Measurements from ENCODE around the gene KBTBD7.

The KBTBD7 gene

DNA sequence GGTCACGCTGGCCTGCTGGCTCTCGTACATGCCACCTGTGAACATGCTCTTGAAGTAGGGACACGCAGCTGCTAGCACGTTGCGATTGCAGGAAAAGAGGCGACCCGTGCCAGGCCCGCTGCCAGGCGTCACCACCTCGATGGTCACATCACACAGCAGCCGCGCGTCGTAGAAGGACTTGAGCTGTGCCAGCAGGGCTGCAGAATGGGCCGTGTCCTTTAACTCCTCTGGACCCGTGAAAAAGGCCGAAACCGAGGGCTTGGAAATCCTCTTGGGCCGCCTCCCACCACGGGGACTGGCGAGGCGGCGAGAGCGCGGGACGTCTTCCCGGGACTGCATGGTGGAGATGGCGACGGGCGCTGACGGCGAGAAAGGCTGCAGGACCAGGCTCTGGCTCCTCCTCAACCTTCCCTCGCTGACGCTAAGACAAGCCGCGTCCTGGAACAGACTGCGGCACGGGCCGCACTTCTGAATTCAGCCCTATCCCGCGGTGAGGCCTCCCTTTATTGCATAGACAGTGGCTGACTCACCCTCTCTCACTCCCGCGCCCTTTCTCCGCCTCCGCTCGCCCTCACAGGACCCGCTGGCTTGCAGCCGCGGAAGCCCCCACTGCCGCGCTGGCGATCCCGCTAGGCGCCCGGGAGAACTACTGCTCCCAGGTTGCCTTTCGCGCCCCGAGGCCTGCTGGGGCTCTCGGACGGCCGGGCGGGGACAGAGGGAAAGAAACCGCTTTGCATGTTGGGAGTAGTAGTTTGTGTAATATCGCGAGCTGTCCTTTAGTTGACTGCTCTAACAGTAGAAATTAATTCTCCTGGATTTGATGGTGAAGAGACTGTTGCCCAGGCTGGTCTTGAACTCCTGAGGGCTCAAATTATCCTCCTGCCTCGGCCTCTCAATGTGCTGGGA lies at the start of gene KBTBD7:
Gene KBTBD7, minus strand, starts transcription at position 651 of the 906 bp plus-strand sequence. Its CDS starts 312 bp downstream, at position 339.
- Histone ChIP-seq H3K9me3 (ENCODE audit: control insufficient read depth in 2 of 2, low read length in 2 of 2) (no peaks in the 10 kb centered on the region), H3K4me3 (ENCODE audit: low read length in 2 of 2) (peak within 1 kb of the TSS; percentile 89 to 92), H3K4me1 (ENCODE audit: control insufficient read depth in 2 of 2, insufficient read depth in 2 of 2, low read length in 2 of 2) (peaks cover 0 to 5% of the 10 kb centered on the region in 2 donors), H3K36me3 (ENCODE audit: control insufficient read depth in 2 of 2, insufficient read depth in 2 of 2, low read length in 2 of 2) (peaks cover 0 to 2% of the 10 kb centered on the region in 2 donors), H3K9ac (ENCODE audit: low read depth in 1 of 2, low read length in 2 of 2) (peak within 1 kb of the TSS; percentile 74 to 80), H3K27me3 (ENCODE audit: control insufficient read depth in 2 of 2, insufficient read depth in 2 of 2, low read length in 2 of 2) (no peaks in the 10 kb centered on the region), H3K27ac (ENCODE audit: low read depth in 2 of 2, low read length in 2 of 2) (peak within 1 kb of the TSS; percentile 75 to 84)

DNA sequence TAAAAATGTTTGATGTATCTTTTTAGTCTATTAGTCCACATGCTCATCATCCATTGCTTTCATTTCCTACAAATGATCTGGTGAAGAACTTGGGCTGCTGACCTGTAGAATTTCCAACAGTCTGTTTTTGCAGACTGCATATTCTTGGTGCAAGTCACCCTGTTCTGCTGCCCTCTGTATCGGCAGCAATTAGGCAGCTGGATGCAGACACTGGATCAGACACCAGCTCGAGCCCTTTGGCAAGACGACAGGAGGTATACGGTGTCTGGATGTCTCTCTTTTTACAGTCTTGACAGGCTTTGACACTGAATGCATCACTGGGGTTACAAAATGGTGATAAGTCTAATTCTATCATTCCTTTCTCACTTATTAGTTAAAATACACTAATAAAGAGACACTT lies 47.3 kb upstream of the KBTBD7 start:
- H3K27ac ChIP-seq (ENCODE audit: low read depth in 2 of 2, low read length in 2 of 2): no peak overlapping the region
- no peaks in the 10 kb centered on the region for H3K4me1 ChIP-seq (ENCODE audit: control insufficient read depth in 2 of 2, insufficient read depth in 2 of 2, low read length in 2 of 2)
- no peaks in the 10 kb centered on the region for H3K27me3 ChIP-seq (ENCODE audit: control insufficient read depth in 2 of 2, insufficient read depth in 2 of 2, low read length in 2 of 2)
- H3K36me3 ChIP-seq (ENCODE audit: control insufficient read depth in 2 of 2, insufficient read depth in 2 of 2, low read length in 2 of 2): peaks cover 5 to 11% of the 10 kb centered on the region in 2 donors
- H3K9me3 ChIP-seq (ENCODE audit: control insufficient read depth in 2 of 2, low read length in 2 of 2): no peaks in the 10 kb centered on the region
- H3K9ac ChIP-seq (ENCODE audit: low read depth in 1 of 2, low read length in 2 of 2): no peak overlapping the region
- no peak overlapping the region for H3K4me3 ChIP-seq (ENCODE audit: low read length in 2 of 2)

GRCh38 chr13:41236369-41236768 lies 42.0 kb upstream of the KBTBD7 start:
- Histone ChIP-seq H3K36me3 (ENCODE audit: control insufficient read depth in 2 of 2, insufficient read depth in 2 of 2, low read length in 2 of 2) (peaks cover 10 to 11% of the 10 kb centered on the region in 2 donors), H3K4me1 (ENCODE audit: control insufficient read depth in 2 of 2, insufficient read depth in 2 of 2, low read length in 2 of 2) (peaks cover 0 to 5% of the 10 kb centered on the region in 2 donors), H3K27ac (ENCODE audit: low read depth in 2 of 2, low read length in 2 of 2) (no peak overlapping the region), H3K4me3 (ENCODE audit: low read length in 2 of 2) (no peak overlapping the region), H3K27me3 (ENCODE audit: control insufficient read depth in 2 of 2, insufficient read depth in 2 of 2, low read length in 2 of 2) (no peaks in the 10 kb centered on the region), H3K9ac (ENCODE audit: low read depth in 1 of 2, low read length in 2 of 2) (no peak overlapping the region), H3K9me3 (ENCODE audit: control insufficient read depth in 2 of 2, low read length in 2 of 2) (no peaks in the 10 kb centered on the region)

DNA sequence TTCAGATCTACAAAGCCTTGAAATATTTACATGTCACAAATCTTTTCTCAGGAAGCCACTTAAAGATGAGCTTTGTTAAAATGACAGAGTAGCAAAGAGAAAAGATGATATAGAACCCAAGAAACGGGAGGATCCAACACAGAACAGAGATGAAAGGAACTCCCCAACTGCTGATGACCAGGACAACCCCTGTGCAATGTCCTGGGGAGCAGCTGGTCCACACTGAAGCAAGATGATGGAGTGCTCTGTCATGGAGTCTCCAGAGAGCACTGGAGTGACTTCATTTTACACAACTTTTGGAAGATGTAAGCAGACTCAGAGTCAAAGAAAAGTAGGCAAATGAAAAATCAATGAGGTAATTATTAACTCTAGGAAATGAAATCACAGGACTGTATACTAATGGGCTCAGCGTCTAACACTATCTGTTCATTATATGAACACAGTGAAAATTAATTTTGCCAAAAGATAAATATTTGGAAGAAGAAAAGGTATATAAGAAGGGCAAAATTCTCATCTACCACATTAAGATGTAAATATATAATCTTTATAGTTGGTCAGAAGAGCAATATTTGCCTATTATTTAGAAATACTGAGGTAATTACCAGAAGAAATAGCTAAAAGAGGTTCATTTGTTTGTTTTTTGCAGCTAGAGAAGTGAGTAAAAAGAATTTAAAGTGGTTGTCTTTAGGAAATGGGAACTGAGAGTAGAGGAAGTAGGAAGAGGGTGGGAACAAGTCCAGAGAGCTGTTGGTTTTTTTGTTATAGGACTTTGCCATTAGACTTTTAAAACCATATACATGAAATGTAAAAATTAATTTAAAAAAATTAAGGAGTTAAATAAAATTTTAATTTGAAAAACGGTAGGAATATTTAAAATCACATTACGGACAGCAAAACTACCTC lies 38.5 kb upstream of the KBTBD7 start:
- H3K9ac ChIP-seq (ENCODE audit: low read depth in 1 of 2, low read length in 2 of 2): no peak overlapping the region
- H3K27ac ChIP-seq (ENCODE audit: low read depth in 2 of 2, low read length in 2 of 2): no peak overlapping the region
- peaks cover 2 to 11% of the 10 kb centered on the region in 2 donors for H3K36me3 ChIP-seq (ENCODE audit: control insufficient read depth in 2 of 2, insufficient read depth in 2 of 2, low read length in 2 of 2)
- no peaks in the 10 kb centered on the region for H3K9me3 ChIP-seq (ENCODE audit: control insufficient read depth in 2 of 2, low read length in 2 of 2)
- H3K4me1 ChIP-seq (ENCODE audit: control insufficient read depth in 2 of 2, insufficient read depth in 2 of 2, low read length in 2 of 2): peaks cover 0 to 5% of the 10 kb centered on the region in 2 donors
- no peaks in the 10 kb centered on the region for H3K27me3 ChIP-seq (ENCODE audit: control insufficient read depth in 2 of 2, insufficient read depth in 2 of 2, low read length in 2 of 2)
- H3K4me3 ChIP-seq (ENCODE audit: low read length in 2 of 2): no peak overlapping the region

GRCh38 chr13:41231786-41232185 lies 37.4 kb upstream of the KBTBD7 start:
- no peaks in the 10 kb centered on the region for H3K27me3 ChIP-seq (ENCODE audit: control insufficient read depth in 2 of 2, insufficient read depth in 2 of 2, low read length in 2 of 2)
- no peaks in the 10 kb centered on the region for H3K9me3 ChIP-seq (ENCODE audit: control insufficient read depth in 2 of 2, low read length in 2 of 2)
- peaks cover 2 to 10% of the 10 kb centered on the region in 2 donors for H3K36me3 ChIP-seq (ENCODE audit: control insufficient read depth in 2 of 2, insufficient read depth in 2 of 2, low read length in 2 of 2)
- no peak overlapping the region for H3K9ac ChIP-seq (ENCODE audit: low read depth in 1 of 2, low read length in 2 of 2)
- H3K27ac ChIP-seq (ENCODE audit: low read depth in 2 of 2, low read length in 2 of 2): peak overlapping the region; percentile 10 to 47
- no peak overlapping the region for H3K4me3 ChIP-seq (ENCODE audit: low read length in 2 of 2)
- H3K4me1 ChIP-seq (ENCODE audit: control insufficient read depth in 2 of 2, insufficient read depth in 2 of 2, low read length in 2 of 2): peaks cover 0 to 5% of the 10 kb centered on the region in 2 donors

GRCh38 chr13:41231025-41231677 lies 36.8 kb upstream of the KBTBD7 start:
- no peak overlapping the region for H3K4me3 ChIP-seq (ENCODE audit: low read length in 2 of 2)
- H3K36me3 ChIP-seq (ENCODE audit: control insufficient read depth in 2 of 2, insufficient read depth in 2 of 2, low read length in 2 of 2): peaks cover 2 to 6% of the 10 kb centered on the region in 2 donors
- no peaks in the 10 kb centered on the region for H3K9me3 ChIP-seq (ENCODE audit: control insufficient read depth in 2 of 2, low read length in 2 of 2)
- no peak overlapping the region for H3K9ac ChIP-seq (ENCODE audit: low read depth in 1 of 2, low read length in 2 of 2)
- H3K27me3 ChIP-seq (ENCODE audit: control insufficient read depth in 2 of 2, insufficient read depth in 2 of 2, low read length in 2 of 2): no peaks in the 10 kb centered on the region
- peak overlapping the region; percentile 10 to 47 for H3K27ac ChIP-seq (ENCODE audit: low read depth in 2 of 2, low read length in 2 of 2)
- peaks cover 0 to 5% of the 10 kb centered on the region in 2 donors for H3K4me1 ChIP-seq (ENCODE audit: control insufficient read depth in 2 of 2, insufficient read depth in 2 of 2, low read length in 2 of 2)

DNA sequence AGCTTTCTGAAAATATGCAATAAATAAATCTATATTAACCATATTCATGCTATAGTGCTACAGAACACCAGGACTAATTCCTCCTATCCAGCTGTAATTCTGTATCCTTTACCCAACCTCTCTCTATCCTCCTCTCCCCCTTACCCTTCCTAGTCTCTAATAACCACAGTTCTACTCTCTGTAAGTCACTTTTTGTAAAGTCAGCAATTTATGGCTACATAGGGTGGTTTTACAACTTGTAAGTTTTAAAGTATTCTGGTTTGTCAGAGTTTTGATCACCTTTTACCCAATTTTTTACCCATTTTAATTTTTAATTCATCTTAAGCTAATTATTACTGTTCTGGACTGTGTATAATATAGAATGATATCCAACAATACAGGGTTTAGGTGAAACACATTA lies 35.0 kb upstream of the KBTBD7 start:
- Histone ChIP-seq H3K9me3 (ENCODE audit: control insufficient read depth in 2 of 2, low read length in 2 of 2) (no peaks in the 10 kb centered on the region), H3K4me1 (ENCODE audit: control insufficient read depth in 2 of 2, insufficient read depth in 2 of 2, low read length in 2 of 2) (peaks cover 0 to 5% of the 10 kb centered on the region in 2 donors), H3K27me3 (ENCODE audit: control insufficient read depth in 2 of 2, insufficient read depth in 2 of 2, low read length in 2 of 2) (no peaks in the 10 kb centered on the region), H3K36me3 (ENCODE audit: control insufficient read depth in 2 of 2, insufficient read depth in 2 of 2, low read length in 2 of 2) (peaks cover 2 to 10% of the 10 kb centered on the region in 2 donors), H3K27ac (ENCODE audit: low read depth in 2 of 2, low read length in 2 of 2) (no peak overlapping the region), H3K9ac (ENCODE audit: low read depth in 1 of 2, low read length in 2 of 2) (no peak overlapping the region), H3K4me3 (ENCODE audit: low read length in 2 of 2) (no peak overlapping the region)

DNA sequence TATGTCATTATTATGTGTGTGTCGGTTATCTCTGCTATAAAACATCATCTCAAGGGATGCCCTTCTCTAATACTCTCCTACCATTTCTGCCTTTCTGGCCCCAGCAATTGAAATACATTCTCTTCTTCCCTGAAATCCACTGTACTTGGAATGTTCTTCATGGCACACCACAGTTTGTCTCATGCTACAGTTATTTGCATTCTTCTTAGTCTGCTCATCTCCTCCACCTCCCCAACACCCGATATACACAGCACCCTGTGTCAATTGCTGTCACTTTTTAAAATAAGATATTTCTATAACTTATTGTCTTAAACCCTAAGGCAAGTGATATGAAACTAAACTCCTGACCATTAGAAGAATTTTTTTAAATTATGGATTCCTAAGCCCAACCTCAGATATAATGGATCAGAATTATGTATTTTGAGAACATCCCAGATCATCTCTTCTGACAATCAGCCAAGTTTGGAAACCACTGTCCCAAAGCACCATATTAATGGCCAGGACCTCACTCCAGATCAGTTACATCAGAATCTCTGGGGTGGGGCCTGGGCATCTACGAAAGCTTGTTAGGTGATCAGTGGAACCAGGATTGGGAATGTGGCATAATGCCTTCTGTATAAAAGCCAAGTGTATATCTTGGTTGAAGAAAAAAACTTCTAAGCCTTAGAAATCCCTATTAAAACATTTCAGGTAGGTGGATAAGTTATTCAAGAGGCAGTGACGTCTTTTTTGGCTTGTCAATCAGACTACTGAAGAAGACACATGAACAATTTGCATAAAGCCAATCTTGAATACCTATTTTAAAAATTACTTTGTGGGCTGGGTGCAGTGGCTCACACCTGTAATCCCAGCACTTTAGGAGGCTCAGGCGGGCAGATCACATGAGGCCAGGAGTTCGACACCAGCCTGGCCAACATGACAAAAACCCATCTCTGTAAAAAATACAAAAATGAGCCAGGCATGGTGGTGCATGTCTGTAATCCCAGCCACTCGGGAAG lies 30.0 kb upstream of the KBTBD7 start:
- no peaks in the 10 kb centered on the region for H3K4me1 ChIP-seq (ENCODE audit: control insufficient read depth in 2 of 2, insufficient read depth in 2 of 2, low read length in 2 of 2)
- no peak overlapping the region for H3K4me3 ChIP-seq (ENCODE audit: low read length in 2 of 2)
- H3K9me3 ChIP-seq (ENCODE audit: control insufficient read depth in 2 of 2, low read length in 2 of 2): no peaks in the 10 kb centered on the region
- H3K27ac ChIP-seq (ENCODE audit: low read depth in 2 of 2, low read length in 2 of 2): no peak overlapping the region
- no peak overlapping the region for H3K9ac ChIP-seq (ENCODE audit: low read depth in 1 of 2, low read length in 2 of 2)
- H3K36me3 ChIP-seq (ENCODE audit: control insufficient read depth in 2 of 2, insufficient read depth in 2 of 2, low read length in 2 of 2): peaks cover 0 to 7% of the 10 kb centered on the region in 2 donors
- no peaks in the 10 kb centered on the region for H3K27me3 ChIP-seq (ENCODE audit: control insufficient read depth in 2 of 2, insufficient read depth in 2 of 2, low read length in 2 of 2)

All from mucosa of rectum (tissue), 2 donors.